ENCODE results near the gene MYBPC1.

The MYBPC1 gene

DNA sequence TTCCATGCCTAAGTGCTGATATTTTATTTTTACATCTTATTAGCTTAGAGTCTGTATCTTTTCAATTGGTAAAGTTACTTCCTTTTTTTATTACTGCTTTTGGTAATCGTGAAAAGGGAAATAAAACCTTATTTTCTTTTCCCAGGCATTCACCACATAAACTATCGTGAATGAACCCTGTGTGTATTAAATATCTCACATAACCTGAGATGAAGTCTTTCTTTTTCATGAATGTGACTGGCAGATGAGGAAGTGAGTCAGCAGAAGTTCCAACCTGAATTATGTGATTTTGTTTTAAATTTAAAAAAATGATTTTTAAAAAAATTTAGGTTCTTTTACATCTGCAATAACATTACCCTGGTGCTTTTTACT is 26.0 kb downstream of the MYBPC1 start:
- no peak overlapping the region for H3K4me3 ChIP-seq (ENCODE audit: low read depth, low read length)
- TF ChIP-seq, protein P1, sequence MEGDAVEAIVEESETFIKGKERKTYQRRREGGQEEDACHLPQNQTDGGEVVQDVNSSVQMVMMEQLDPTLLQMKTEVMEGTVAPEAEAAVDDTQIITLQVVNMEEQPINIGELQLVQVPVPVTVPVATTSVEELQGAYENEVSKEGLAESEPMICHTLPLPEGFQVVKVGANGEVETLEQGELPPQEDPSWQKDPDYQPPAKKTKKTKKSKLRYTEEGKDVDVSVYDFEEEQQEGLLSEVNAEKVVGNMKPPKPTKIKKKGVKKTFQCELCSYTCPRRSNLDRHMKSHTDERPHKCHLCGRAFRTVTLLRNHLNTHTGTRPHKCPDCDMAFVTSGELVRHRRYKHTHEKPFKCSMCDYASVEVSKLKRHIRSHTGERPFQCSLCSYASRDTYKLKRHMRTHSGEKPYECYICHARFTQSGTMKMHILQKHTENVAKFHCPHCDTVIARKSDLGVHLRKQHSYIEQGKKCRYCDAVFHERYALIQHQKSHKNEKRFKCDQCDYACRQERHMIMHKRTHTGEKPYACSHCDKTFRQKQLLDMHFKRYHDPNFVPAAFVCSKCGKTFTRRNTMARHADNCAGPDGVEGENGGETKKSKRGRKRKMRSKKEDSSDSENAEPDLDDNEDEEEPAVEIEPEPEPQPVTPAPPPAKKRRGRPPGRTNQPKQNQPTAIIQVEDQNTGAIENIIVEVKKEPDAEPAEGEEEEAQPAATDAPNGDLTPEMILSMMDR (conservative IDR thresholded peaks at IDR 0.05; ENCODE audit: low read depth, low read length): no peak
- no peak for DNase-seq (ENCODE audit: low read depth)

DNA sequence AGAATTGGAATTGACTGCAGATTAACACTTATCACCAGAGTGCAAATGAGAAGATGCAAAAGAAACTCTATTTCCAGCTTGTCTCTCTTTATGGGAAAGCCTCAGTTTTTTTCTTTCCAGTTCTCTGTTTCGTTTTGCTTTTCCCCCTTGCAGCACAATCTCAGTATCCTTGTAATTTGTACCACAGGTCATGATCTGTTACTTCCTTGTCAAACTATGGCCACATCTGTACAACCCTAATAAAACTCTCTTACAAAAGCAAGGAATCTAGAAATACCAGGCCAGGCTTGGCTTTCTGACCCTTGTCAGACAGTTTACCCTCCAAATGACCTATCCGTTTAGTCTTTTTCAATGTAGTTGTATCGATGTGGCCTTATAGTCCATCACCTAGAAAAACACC is 33.9 kb downstream of the MYBPC1 start:
- no peak for DNase-seq (ENCODE audit: low read depth)
- TF ChIP-seq, protein P1 (conservative IDR thresholded peaks at IDR 0.05; ENCODE audit: low read depth, low read length): no peak

DNA sequence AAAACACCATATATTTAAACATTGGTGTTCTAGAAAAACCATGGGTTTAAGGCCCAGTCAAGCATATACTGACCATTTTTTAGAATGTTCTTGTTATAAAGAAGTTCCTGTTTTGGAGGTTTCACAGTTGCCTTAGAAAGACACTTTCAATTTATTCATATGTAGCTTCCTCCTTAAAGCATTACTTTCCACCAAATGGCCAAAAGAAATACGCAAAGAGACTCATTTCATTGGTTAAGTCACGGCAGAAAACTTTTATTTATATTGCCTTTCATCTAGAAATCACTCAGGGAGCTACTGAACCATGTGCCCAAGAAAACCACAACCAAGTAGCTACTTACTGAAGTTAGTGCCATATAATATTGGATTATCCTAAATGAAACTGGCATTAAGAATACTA is 40.0 kb downstream of the MYBPC1 start:
- DNase-seq (ENCODE audit: low read depth): no peak
- TF ChIP-seq, protein P1 (conservative IDR thresholded peaks at IDR 0.05; ENCODE audit: low read depth, low read length): no peak
- H3K4me3 ChIP-seq (ENCODE audit: low read depth, low read length): no peak overlapping the region

More for the DNA sequence above, 33.9 kb downstream of the MYBPC1 start:
- H3K4me3 ChIP-seq (ENCODE audit: low read depth, low read length): no peak overlapping the region

DNA sequence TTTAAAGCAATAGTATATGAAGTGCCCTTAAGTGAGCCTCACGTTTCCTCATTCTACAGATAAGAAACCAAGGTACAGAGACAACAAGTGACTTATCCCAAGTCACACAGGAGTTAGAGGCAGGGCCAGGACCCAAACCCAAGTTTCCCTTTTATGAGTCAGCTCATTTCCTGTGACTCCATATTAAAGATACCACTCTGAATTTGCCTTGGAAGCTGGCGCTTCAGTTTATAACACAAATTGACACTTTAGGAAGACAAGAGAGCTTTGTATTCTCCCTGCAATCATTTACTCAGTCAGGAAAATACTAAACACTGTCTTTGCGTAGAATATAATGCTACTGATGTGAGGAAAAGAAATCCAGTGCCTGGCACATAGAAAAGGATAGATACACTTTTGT is 43.2 kb downstream of the MYBPC1 start:
- no peak overlapping the region for H3K4me3 ChIP-seq (ENCODE audit: low read depth, low read length)
- TF ChIP-seq, protein P1 (conservative IDR thresholded peaks at IDR 0.05; ENCODE audit: low read depth, low read length): no peak
- no peak for DNase-seq (ENCODE audit: low read depth)

DNA sequence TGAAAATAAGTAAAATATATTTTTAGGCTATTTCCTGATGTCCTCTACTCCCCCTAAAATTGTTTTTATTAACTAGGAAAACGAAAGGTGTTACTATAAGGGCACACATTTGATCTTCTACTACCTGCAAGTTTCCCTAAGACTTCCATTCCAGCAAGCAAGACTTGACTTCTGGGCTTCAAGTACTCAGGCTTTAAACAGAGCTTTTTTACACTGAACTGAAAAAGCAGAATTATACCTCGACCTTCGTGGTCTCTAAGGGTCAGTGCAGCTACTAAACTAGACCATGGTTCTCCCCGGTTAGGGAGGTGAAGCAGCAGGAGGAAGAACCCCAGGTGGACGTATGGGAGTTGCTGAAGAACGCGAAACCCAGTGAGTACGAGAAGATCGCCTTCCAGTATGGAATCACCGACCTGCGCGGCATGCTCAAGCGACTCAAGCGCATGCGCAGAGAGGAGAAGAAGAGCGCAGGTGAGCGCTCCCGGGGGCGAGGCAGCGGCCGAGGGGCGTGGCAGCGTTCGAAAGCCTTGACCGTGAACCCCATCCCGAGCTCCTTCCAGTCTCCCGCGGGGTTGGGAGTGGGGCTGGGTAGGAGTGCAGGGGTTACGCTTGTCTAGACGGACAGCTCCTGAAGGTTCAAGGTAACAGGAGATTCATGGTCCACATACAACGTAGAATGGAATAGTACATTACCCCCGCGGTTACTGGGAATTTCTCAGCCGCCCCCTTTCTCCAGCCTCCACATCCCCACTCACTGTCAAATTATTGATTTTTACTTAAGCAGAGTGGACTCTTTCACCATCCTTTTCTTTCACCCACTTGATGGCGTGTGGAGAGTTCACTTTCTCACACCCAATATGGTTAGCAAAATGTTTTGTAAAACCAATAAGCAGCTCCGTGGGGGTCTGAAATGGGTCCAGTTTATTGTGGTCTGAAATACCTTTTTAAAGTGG is 47.6 kb downstream of the MYBPC1 start:
- TF ChIP-seq, protein P1 (conservative IDR thresholded peaks at IDR 0.05; ENCODE audit: low read depth, low read length): no peak
- no peak for DNase-seq (ENCODE audit: low read depth)
- H3K4me3 ChIP-seq (ENCODE audit: low read depth, low read length): peak overlapping the region; percentile 38

DNA sequence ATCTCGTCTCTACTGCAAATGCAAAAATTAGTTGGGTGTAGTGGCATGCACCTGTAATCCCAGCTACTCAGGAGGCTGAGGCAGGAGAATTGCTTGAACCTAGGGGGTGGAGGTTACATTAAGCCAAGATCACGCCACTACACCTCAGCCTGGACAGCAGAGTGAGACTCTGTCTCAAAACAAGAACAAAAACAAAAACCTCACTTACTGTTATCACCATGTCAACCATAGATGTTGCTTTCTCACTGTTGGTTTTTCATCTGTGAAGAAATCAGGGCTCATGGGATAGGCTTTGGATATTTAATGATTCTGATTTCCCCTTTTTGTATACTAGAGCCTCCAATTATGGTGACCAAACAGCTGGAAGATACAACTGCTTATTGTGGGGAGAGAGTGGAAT is 52.9 kb downstream of the MYBPC1 start:
- no peak overlapping the region for H3K4me3 ChIP-seq (ENCODE audit: low read depth, low read length)
- TF ChIP-seq, protein P1 (conservative IDR thresholded peaks at IDR 0.05; ENCODE audit: low read depth, low read length): no peak
- no peak for DNase-seq (ENCODE audit: low read depth)

DNA sequence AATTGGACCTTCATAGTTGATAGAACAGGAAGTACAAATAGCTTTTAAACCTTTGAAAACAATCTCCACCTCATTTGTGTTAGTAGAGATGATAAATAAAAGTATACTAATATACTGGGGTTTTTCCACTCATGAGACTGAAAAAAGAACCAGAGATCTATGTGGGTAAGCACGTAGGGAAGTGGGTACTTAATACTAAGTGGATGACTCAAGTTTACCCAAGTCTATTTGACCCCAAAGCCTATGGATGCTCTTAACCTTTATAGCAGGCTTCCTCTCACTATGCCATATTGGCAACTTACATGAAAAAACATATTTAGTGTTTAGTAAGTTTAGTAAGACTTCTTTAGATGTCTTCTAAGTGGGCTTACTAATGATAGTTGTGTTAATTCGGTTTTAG is 53.4 kb downstream of the MYBPC1 start:
- TF ChIP-seq, protein P1 (conservative IDR thresholded peaks at IDR 0.05; ENCODE audit: low read depth, low read length): no peak
- no peak overlapping the region for H3K4me3 ChIP-seq (ENCODE audit: low read depth, low read length)
- DNase-seq (ENCODE audit: low read depth): no peak
